H1 (cell line): ENCODE results near the gene TLR9. TPM values are rescaled to one million over a fixed set of nuclear protein-coding genes. Genes with fewer than 3 reads are reported as not detected.

Experiments used
- CTCF ChIA-PET: fragments of 300-600 bp; sonication (Branson Sonifier 250); formaldehyde crosslinking; loops from one replicate; lab custom pipeline; 2021; ENCODE audit not compliant: partially characterized antibody; lab: Charles Lee
- POLR2A ChIA-PET: fragments of 300-600 bp; sonication (Branson Sonifier 250); formaldehyde crosslinking; loops from one replicate; lab custom pipeline; 2021; ENCODE audit warnings: inconsistent platforms; ENCODE audit not compliant: partially characterized antibody; lab: Charles Lee
- DNase-seq, 2 experiments: peaks; one replicate each; pipeline versions ENCODE4 v3.0.0 to v3.0.0-alpha.2; 2010 to 2022; ENCODE audit warnings: low spot score in 2 of 2, low read depth in 1 of 2, mixed read lengths in 1 of 2
- FAIRE-seq: peaks from 2 replicates; lab custom pipeline; 2011; peaks lifted over from hg19 to GRCh38; lab: Jason Lieb, UNC
- H2AFZ ChIP-seq: 2 replicates; pipeline ENCODE4 v1.8.1; 2012; ENCODE audit warnings: low read length, inconsistent platforms
- H2AK5ac ChIP-seq: 2 replicates; pipeline ENCODE4 v1.6.1; 2013; ENCODE audit warnings: low read depth, low read length
- H2BK120ac ChIP-seq: replicated peaks from 2 replicates; pipeline ENCODE3; 2013; ENCODE audit warnings: low read depth, low read length, inconsistent platforms
- H2BK12ac ChIP-seq: 2 replicates; pipeline ENCODE4 v1.6.1; 2013; ENCODE audit warnings: low read depth, low read length
- H2BK15ac ChIP-seq: 2 replicates; pipeline ENCODE4 v1.6.1; 2013; ENCODE audit warnings: low read length
- H2BK20ac ChIP-seq: 2 replicates; pipeline ENCODE4 v1.6.1; 2013; ENCODE audit warnings: low read length
- H2BK5ac ChIP-seq: 2 replicates; pipeline ENCODE4 v1.6.1; 2013; ENCODE audit warnings: low read depth, low read length
- H3K14ac ChIP-seq: 2 replicates; pipeline ENCODE4 v1.6.1; 2013; ENCODE audit warnings: inconsistent platforms; ENCODE audit not compliant: insufficient read length
- H3K18ac ChIP-seq: 2 replicates; pipeline ENCODE4 v1.6.1; 2013; ENCODE audit warnings: low read length; ENCODE audit errors: extremely low read depth
- H3K23ac ChIP-seq: 2 replicates; pipeline ENCODE4 v1.6.1; 2013; ENCODE audit warnings: inconsistent platforms; ENCODE audit not compliant: insufficient read length
- H3K23me2 ChIP-seq: 2 replicates; pipeline ENCODE4 v1.6.1; 2013; ENCODE audit warnings: low read depth, low read length
- H3K27ac ChIP-seq: 2 replicates; pipeline ENCODE4 v1.6.1; 2011; ENCODE audit warnings: low read depth, low read length, inconsistent platforms
- H3K27me3 ChIP-seq, 4 experiments: replicated peaks in 1 of 4; 1 replicate in 1 of 4; 2 replicates in 3 of 4; pipeline versions ENCODE4 v1.6.1 to v1.8.1; 2011 to 2013; ENCODE audit warnings: low read length in 3 of 4, mild to moderate bottlenecking in 3 of 4, inconsistent platforms in 2 of 4, mixed read lengths in 2 of 4, moderate library complexity in 1 of 4; ENCODE audit not compliant: control insufficient read depth in 3 of 4, insufficient read depth in 3 of 4; ENCODE audit errors: extremely low read depth in 1 of 4
- H3K36me3 ChIP-seq, 4 experiments: 2 replicates each; pipeline versions ENCODE4 v1.6.1 to v1.8.1; 2011 to 2013; ENCODE audit warnings: mild to moderate bottlenecking in 4 of 4, low read length in 3 of 4, moderate library complexity in 2 of 4, control low read depth in 1 of 4, inconsistent platforms in 1 of 4; ENCODE audit not compliant: insufficient read depth in 4 of 4, control insufficient read depth in 2 of 4
- H3K4ac ChIP-seq: replicated peaks from 2 replicates; pipeline ENCODE3; 2013; ENCODE audit warnings: low read length, low read depth, mixed read lengths, inconsistent platforms; ENCODE audit not compliant: insufficient read length
- H3K4me1 ChIP-seq, 4 experiments: replicated peaks in 1 of 4; 1 replicate in 1 of 4; 2 replicates in 3 of 4; pipeline versions ENCODE4 v1.6.1 to v1.8.1; 2011 to 2013; ENCODE audit warnings: low read length in 3 of 4, inconsistent platforms in 2 of 4, mixed read lengths in 1 of 4; ENCODE audit not compliant: insufficient read depth in 4 of 4, control insufficient read depth in 3 of 4
- H3K4me2 ChIP-seq, 2 experiments: 2 replicates each; pipeline versions ENCODE4 v1.6.1 to v1.8.1; 2011 to 2013; ENCODE audit warnings: low read depth in 2 of 2, low read length in 2 of 2, control low read depth in 1 of 2, inconsistent platforms in 1 of 2, mild to moderate bottlenecking in 1 of 2; ENCODE audit not compliant: insufficient read depth in 1 of 2
- H3K4me3 ChIP-seq, 4 experiments: fragments of 200-600, 300-600 bp in 1 of 4; sonication (generic), shearing (Covaris generic), sonication (Bioruptor Twin) in 1 of 4; 2 replicates each; pipeline versions ENCODE4 v1.5.1 to v1.8.1; 2011 to 2016; ENCODE audit warnings: low read length in 4 of 4, low read depth in 3 of 4, control low read depth in 2 of 4, inconsistent platforms in 2 of 4, mild to moderate bottlenecking in 2 of 4, mixed read lengths in 1 of 4, moderate library complexity in 1 of 4; ENCODE audit not compliant: insufficient read depth in 2 of 4; ENCODE audit errors: extremely low read depth in 1 of 4
- H3K56ac ChIP-seq: replicated peaks from 2 replicates; pipeline ENCODE3; 2013; ENCODE audit warnings: low read depth, mild to moderate bottlenecking, mixed read lengths, low read length, inconsistent platforms; ENCODE audit not compliant: insufficient read length
- H3K79me1 ChIP-seq: 2 replicates; pipeline ENCODE4 v1.6.1; 2013; ENCODE audit warnings: low read depth, low read length, control low read depth
- H3K79me2 ChIP-seq, 2 experiments: 2 replicates each; pipeline versions ENCODE4 v1.6.1 to v1.8.1; 2012 to 2013; ENCODE audit warnings: low read length in 2 of 2, mild to moderate bottlenecking in 2 of 2, inconsistent platforms in 1 of 2; ENCODE audit not compliant: insufficient read depth in 2 of 2, control insufficient read depth in 1 of 2
- H3K9ac ChIP-seq, 4 experiments: replicated peaks in 1 of 4; 1 replicate in 1 of 4; 2 replicates in 3 of 4; pipeline versions ENCODE4 v1.6.1 to v1.8.1; 2011 to 2013; ENCODE audit warnings: low read depth in 3 of 4, low read length in 3 of 4, control low read depth in 2 of 4, mild to moderate bottlenecking in 2 of 4, moderate library complexity in 2 of 4, inconsistent platforms in 1 of 4; ENCODE audit errors: extremely low read depth in 1 of 4
- H3K9me3 ChIP-seq, 2 experiments: 2 replicates each; pipeline versions ENCODE4 v1.6.1 to v1.8.1; 2012 to 2013; ENCODE audit warnings: mild to moderate bottlenecking in 2 of 2, moderate library complexity in 2 of 2, control low read depth in 1 of 2, inconsistent platforms in 1 of 2, low read depth in 1 of 2, low read length in 1 of 2, mixed read lengths in 1 of 2; ENCODE audit not compliant: insufficient read depth in 2 of 2
- H4K20me1 ChIP-seq, 2 experiments: replicated peaks in 1 of 2; 2 replicates each; pipeline versions ENCODE3 to v1.8.1; 2011 to 2013; ENCODE audit warnings: inconsistent platforms in 2 of 2, low read length in 2 of 2, mild to moderate bottlenecking in 1 of 2; ENCODE audit not compliant: insufficient read depth in 2 of 2, control insufficient read depth in 1 of 2
- H4K5ac ChIP-seq: 2 replicates; pipeline ENCODE4 v1.6.1; 2013; ENCODE audit warnings: low read length, low read depth, mixed read lengths, inconsistent platforms; ENCODE audit not compliant: insufficient read length
- H4K8ac ChIP-seq: 2 replicates; pipeline ENCODE4 v1.8.0; 2013; ENCODE audit warnings: mild to moderate bottlenecking, moderate library complexity, low read length, inconsistent platforms; ENCODE audit not compliant: insufficient read depth; ENCODE audit errors: extremely low read depth
- H4K91ac ChIP-seq: replicated peaks from 2 replicates; pipeline ENCODE3; 2013; ENCODE audit warnings: low read length, mixed read lengths, inconsistent platforms; ENCODE audit not compliant: insufficient read length
- CEBPB ChIP-seq: IDR thresholded peaks from 2 replicates; pipeline ENCODE4 v1.6.1; 2012; ENCODE audit warnings: low read depth, low read length
- CTCF ChIP-seq, 3 experiments: IDR thresholded peaks; 1 replicate in 2 of 3; 2 replicates in 1 of 3; pipeline versions ENCODE4 v1.5.1 to v1.6.1; 2011; ENCODE audit warnings: low read length in 3 of 3, mild to moderate bottlenecking in 3 of 3, inconsistent platforms in 2 of 3, low read depth in 1 of 3, moderate library complexity in 1 of 3; ENCODE audit not compliant: insufficient read depth in 1 of 3; ENCODE audit errors: control extremely low read depth in 1 of 3
- HDAC6 ChIP-seq: IDR thresholded peaks from one replicate; pipeline ENCODE4 v1.7.1; 2012; ENCODE audit warnings: low read depth, mild to moderate bottlenecking, inconsistent platforms, low read length, moderate library complexity
- JUN ChIP-seq: IDR thresholded peaks from 2 replicates; pipeline ENCODE4 v1.6.1; 2011; ENCODE audit warnings: low read depth, mild to moderate bottlenecking, improper control_type of control experiment, low read length
- JUND ChIP-seq: IDR thresholded peaks from 2 replicates; pipeline ENCODE4 v1.6.1; 2011; ENCODE audit warnings: mild to moderate bottlenecking, improper control_type of control experiment, low read length
- KDM4A ChIP-seq: IDR thresholded peaks from one replicate; pipeline ENCODE4 v1.7.1; 2012; ENCODE audit warnings: low read depth, mild to moderate bottlenecking, moderate library complexity, low read length, inconsistent platforms; ENCODE audit not compliant: severe bottlenecking
- POLR2AphosphoS5 ChIP-seq: IDR thresholded peaks from 2 replicates; pipeline ENCODE4 v1.6.1; 2011; ENCODE audit warnings: low read depth, low read length
- RBBP5 ChIP-seq: IDR thresholded peaks from 2 replicates; pipeline ENCODE4 v1.7.1; 2012; ENCODE audit warnings: low read depth, mild to moderate bottlenecking, inconsistent platforms, low read length, moderate library complexity, borderline replicate concordance
- SIN3A ChIP-seq, 2 experiments: IDR thresholded peaks in 1 of 2; conservative IDR thresholded peaks in 1 of 2; 2 replicates each; pipeline ENCODE4 v1.6.1; 2011 to 2012; ENCODE audit warnings: low read length in 2 of 2, improper control_type of control experiment in 1 of 2, low read depth in 1 of 2, mild to moderate bottlenecking in 1 of 2
- SIX5 ChIP-seq: IDR thresholded peaks from 2 replicates; pipeline ENCODE4 v1.6.1; 2011; ENCODE audit warnings: mild to moderate bottlenecking, low read depth, low read length
- SP4 ChIP-seq: IDR thresholded peaks from 2 replicates; pipeline ENCODE4 v1.6.1; 2012; ENCODE audit warnings: low read length, inconsistent platforms
- WGBS, 2 experiments: shearing (Covaris generic) in 1 of 2; methylation state at CpG; one replicate each; pipeline versions ENCODE4 v1.1.6 to v1.1.7; 2013 to 2015; ENCODE audit warnings: low lambda C conversion rate in 2 of 2, mixed read lengths in 2 of 2, inconsistent platforms in 1 of 2, low coverage in 1 of 2, missing lambda C conversion rate in 1 of 2; ENCODE audit not compliant: insufficient replicate concordance in 2 of 2, insufficient coverage in 1 of 2, insufficient read length in 1 of 2; ENCODE audit errors: extremely low coverage in 1 of 2, missing lambda C conversion rate in 1 of 2; 5-methylcytosine and 5-hydroxymethylcytosine counted together
- polyA plus RNA-seq, 7 experiments: library from polyadenylated mRNA; depleted of rRNA in 3 of 7; stranded (reverse) in 5 of 7; unstranded in 2 of 7; fragments of >200 nt in 5 of 7; fragments of 200-250 nt in 2 of 7; gene quantifications; 1 replicate in 5 of 7; 2 replicates in 1 of 7; 4 replicates in 1 of 7; pipeline versions ENCODE4 v1.2.1 to v1.2.3, GENCODE V29; 2011 to 2013; ENCODE audit warnings: missing spikeins in 2 of 7, mixed read lengths in 2 of 7
- total RNA-seq: library from RNA; stranded (reverse); fragmentation: NEBNext Ultra II Directional; extraction: Animal tissue kit (Norgen Biotek cat#: 25700); gene quantifications from 2 replicates; pipeline ENCODE4 v1.2.1, GENCODE V29; 2021

Gene TLR9
- total and polyA plus RNA-seq, 2 of the 8 experiments (the other 6 are each of a cell fraction or from before 2014, with no cell fraction given) = 0.05 TPM; not detected in 1

- H2BK120ac ChIP-seq = no peak overlapping the region
- FAIRE-seq = no peak
- no peak overlapping the region for H3K18ac ChIP-seq
- H3K4me3 ChIP-seq = no peak overlapping the region
- no peak overlapping the region for H4K8ac ChIP-seq
- peaks cover 4 to 20% (median 13%) of the 10 kb centered on the region in 4 experiments; a peak in 6 of 7 replicates for H3K27me3 ChIP-seq
- no peak overlapping the region for H4K91ac ChIP-seq
- no peak overlapping the region for H2BK15ac ChIP-seq
- H3K4me1 ChIP-seq = peaks cover 0 to 10% (median 7%) of the 10 kb centered on the region in 4 experiments; a peak in 6 of 7 replicates
- CTCF ChIA-PET = interaction anchor here (1.0 to 17.7 kb wide), 7 partner anchors 10 to 139 kb away, joined by 3 to 126 read pairs (median 14); no protein-coding TSS in a partner anchor
- no peak overlapping the region for H2BK20ac ChIP-seq
- no peak overlapping the region for H2AFZ ChIP-seq
- H3K27ac ChIP-seq = no peak overlapping the region
- no peak overlapping the region for H2AK5ac ChIP-seq
- peaks cover 2 to 39% (median 10%) of the 10 kb centered on the region in 4 experiments; a peak in 5 of 8 replicates for H3K36me3 ChIP-seq
- no peaks in the 10 kb centered on the region for H3K9me3 ChIP-seq
- no peak overlapping the region for H3K4ac ChIP-seq
- no peaks in the 10 kb centered on the region for H3K79me2 ChIP-seq
- H3K14ac ChIP-seq = no peak overlapping the region
- no peaks in the 10 kb centered on the region for H3K79me1 ChIP-seq
- H3K23me2 ChIP-seq = peaks cover 10% of the 10 kb centered on the region
- POLR2A ChIA-PET = interaction anchor here (1.0 to 3.8 kb wide), 6 partner anchors 10 to 33 kb away, joined by 3 to 25 read pairs (median 7); partner anchors contain the start of genes TWF2 and WDR82
- no peak for TF ChIP-seq RBBP5
- no peak for TF ChIP-seq JUND
- TF ChIP-seq KDM4A = no peak
- TF ChIP-seq SIN3A (conservative IDR thresholded peaks at IDR 0.05 in 1 of 2, IDR thresholded peaks at IDR 0.05 in 1 of 2; ENCODE audit: low read depth in 1 of 2, low read length in 2 of 2) = no peak
- TF ChIP-seq JUN = no peak
- no peak for TF ChIP-seq CTCF (IDR thresholded peaks at IDR 0.05; ENCODE audit: control extremely low read depth in 1 of 3, insufficient read depth in 1 of 3, low read depth in 1 of 3, low read length in 3 of 3)
- no peak for TF ChIP-seq CEBPB
- TF ChIP-seq SIX5 = no peak
- TF ChIP-seq POLR2AphosphoS5 = no peak
- TF ChIP-seq HDAC6 = no peak
- no peak for TF ChIP-seq SP4
- TF ChIP-seq, all 59 proteins: peak for 0
- Histone ChIP-seq H3K4me2 (no peak overlapping the region), H4K20me1 (peaks cover 5 to 22% of the 10 kb centered on the region in 2 experiments), H3K9ac (no peak overlapping the region), H2BK12ac (no peak overlapping the region), H4K5ac (no peak overlapping the region), H3K56ac (no peak overlapping the region), H2BK5ac (no peak overlapping the region), H3K23ac (no peak overlapping the region)
- WGBS, 2 experiments = 83% methylated on average over 1 of the region's 1 CpG; no CpG with 5 or more reads in 1 of the 2 experiments
- no peak for DNase-seq
Measured at GRCh38 chr3:52250122-52250521, 24.7 kb upstream of the TLR9 start.
